ENCODE measurements around the gene MROH7.

MROH7 gene

GRCh38 chr1:54681358-54681757, 39.8 kb downstream of the MROH7 start:
- no peak overlapping the region for H3K4me3 ChIP-seq (ENCODE audit: low read length)
- no peak for DNase-seq (ENCODE audit: low read depth, low spot score)

GRCh38 chr1:54683453-54683852, 41.9 kb downstream of the MROH7 start:
- DNase-seq (ENCODE audit: low read depth, low spot score), result no peak
- H3K4me3 ChIP-seq (ENCODE audit: low read length), result no peak overlapping the region

GRCh38 chr1:54685335-54685905, 43.8 kb downstream of the MROH7 start:
- DNase-seq (ENCODE audit: low read depth, low spot score), result no peak

GRCh38 chr1:54686155-54686554, 44.6 kb downstream of the MROH7 start:
- DNase-seq (ENCODE audit: low read depth, low spot score), result no peak
- H3K4me3 ChIP-seq (ENCODE audit: low read length), result no peak overlapping the region

More at GRCh38 chr1:54685335-54685905, 43.8 kb downstream of the MROH7 start:
- no peak overlapping the region for H3K4me3 ChIP-seq (ENCODE audit: low read length)

- H3K4me3 ChIP-seq (ENCODE audit: low read length), result no peak overlapping the region
- DNase-seq (ENCODE audit: low read depth, low spot score), result no peak
Observed at GRCh38 chr1:54694771-54695170, 53.2 kb downstream of the MROH7 start.

GRCh38 chr1:54695221-54695620, 53.6 kb downstream of the MROH7 start:
- H3K4me3 ChIP-seq (ENCODE audit: low read length), result no peak overlapping the region

GRCh38 chr1:54695764-54696163, 54.2 kb downstream of the MROH7 start:
- no peak for DNase-seq (ENCODE audit: low read depth, low spot score)
- no peak overlapping the region for H3K4me3 ChIP-seq (ENCODE audit: low read length)

More at GRCh38 chr1:54695221-54695620, 53.6 kb downstream of the MROH7 start:
- no peak for DNase-seq (ENCODE audit: low read depth, low spot score)

GRCh38 chr1:54696262-54696661, 54.7 kb downstream of the MROH7 start:
- DNase-seq (ENCODE audit: low read depth, low spot score), result no peak
- no peak overlapping the region for H3K4me3 ChIP-seq (ENCODE audit: low read length)

GRCh38 chr1:54697896-54698295, 56.3 kb downstream of the MROH7 start:
- no peak for DNase-seq (ENCODE audit: low read depth, low spot score)
- H3K4me3 ChIP-seq (ENCODE audit: low read length), result no peak overlapping the region

- DNase-seq (ENCODE audit: low read depth, low spot score), result no peak
- H3K4me3 ChIP-seq (ENCODE audit: low read length), result no peak overlapping the region
Observed at GRCh38 chr1:54698346-54698745, 56.8 kb downstream of the MROH7 start.

GRCh38 chr1:54699936-54700525, 58.4 kb downstream of the MROH7 start:
- no peak overlapping the region for H3K4me3 ChIP-seq (ENCODE audit: low read length)
- DNase-seq (ENCODE audit: low read depth, low spot score), result no peak

GRCh38 chr1:54701066-54701465, 59.5 kb downstream of the MROH7 start:
- DNase-seq (ENCODE audit: low read depth, low spot score), result no peak

GRCh38 chr1:54701996-54702395, 60.4 kb downstream of the MROH7 start:
- DNase-seq (ENCODE audit: low read depth, low spot score), result no peak
- no peak overlapping the region for H3K4me3 ChIP-seq (ENCODE audit: low read length)

More at GRCh38 chr1:54701066-54701465, 59.5 kb downstream of the MROH7 start:
- no peak overlapping the region for H3K4me3 ChIP-seq (ENCODE audit: low read length)

GRCh38 chr1:54703471-54703870, 61.9 kb downstream of the MROH7 start:
- no peak for DNase-seq (ENCODE audit: low read depth, low spot score)
- H3K4me3 ChIP-seq (ENCODE audit: low read length), result no peak overlapping the region

GRCh38 chr1:54705153-54705552, 63.6 kb downstream of the MROH7 start:
- no peak for DNase-seq (ENCODE audit: low read depth, low spot score)
- H3K4me3 ChIP-seq (ENCODE audit: low read length), result no peak overlapping the region

GRCh38 chr1:54706419-54706818, 64.8 kb downstream of the MROH7 start:
- no peak for DNase-seq (ENCODE audit: low read depth, low spot score)
- H3K4me3 ChIP-seq (ENCODE audit: low read length), result no peak overlapping the region

GRCh38 chr1:54708385-54708784, 66.8 kb downstream of the MROH7 start:
- DNase-seq (ENCODE audit: low read depth, low spot score), result no peak
- no peak overlapping the region for H3K4me3 ChIP-seq (ENCODE audit: low read length)

- no peak for DNase-seq (ENCODE audit: low read depth, low spot score)
- no peak overlapping the region for H3K4me3 ChIP-seq (ENCODE audit: low read length)
Observed at GRCh38 chr1:54709547-54710292, 68.1 kb downstream of the MROH7 start.

- DNase-seq (ENCODE audit: low read depth, low spot score), result no peak
- no peak overlapping the region for H3K4me3 ChIP-seq (ENCODE audit: low read length)
Observed at GRCh38 chr1:54710434-54710833, 68.8 kb downstream of the MROH7 start.

GRCh38 chr1:54710841-54711240, 69.3 kb downstream of the MROH7 start:
- no peak overlapping the region for H3K4me3 ChIP-seq (ENCODE audit: low read length)
- no peak for DNase-seq (ENCODE audit: low read depth, low spot score)
